ENCODE results near the gene CCDC127. TPM values are rescaled to one million over a fixed set of nuclear protein-coding genes. Genes with fewer than 3 reads are reported as not detected.

The CCDC127 gene
- total RNA-seq, 2 donors from 2014 or later, result 6.1 to 7.3 TPM

GRCh38 chr5:150746-151145, 67.2 kb downstream of the CCDC127 start:
- no peak overlapping the region for H3K27ac Mint-ChIP-seq
- peaks cover 14 to 20% of the 10 kb centered on the region in 2 donors for H3K9me3 Mint-ChIP-seq
- peaks cover 15 to 18% of the 10 kb centered on the region in 2 donors for H3K36me3 Mint-ChIP-seq
- ATAC-seq (no peak), DNase-seq (ENCODE audit: low spot score in 2 of 2) (no peak)

GRCh38 chr5:149745-150485, 68.0 kb downstream of the CCDC127 start:
- no peak for DNase-seq (ENCODE audit: low spot score in 2 of 2)
- Mint-ChIP-seq H3K27ac (no peak overlapping the region), H3K36me3 (peaks cover 15 to 18% of the 10 kb centered on the region in 2 donors), H3K9me3 (peaks cover 14 to 20% of the 10 kb centered on the region in 2 donors)
- ATAC-seq, result no peak

- ATAC-seq (no peak), DNase-seq (ENCODE audit: low spot score in 2 of 2) (no peak)
- H3K27ac Mint-ChIP-seq, result no peak overlapping the region
- peaks cover 14 to 20% of the 10 kb centered on the region in 2 donors for H3K9me3 Mint-ChIP-seq
- peaks cover 15 to 18% of the 10 kb centered on the region in 2 donors for H3K36me3 Mint-ChIP-seq
These were observed 70.2 kb downstream of the CCDC127 start for GRCh38 chr5:147751-148150.

Other genes starting within 250 kb of the CCDC127 start
- gene PLEKHG4B, start 126.0 kb downstream of the CCDC127 start, total RNA-seq, result under 1 TPM in 1 of 2 donors, not detected in 1; 0.47 TPM
- under 1 TPM in 1 of 2 donors, not detected in 1; 0.16 TPM for gene LRRC14B, start 26.7 kb downstream of the CCDC127 start, total RNA-seq
- 100 to 1,000 TPM; 156 to 198 TPM for gene SDHA, start 167 bp upstream of the CCDC127 start, total RNA-seq
- gene PDCD6, start 53.5 kb upstream of the CCDC127 start, total RNA-seq, result 10 to 100 TPM; 57.9 to 90.5 TPM
- 10 to 100 TPM; 38.3 to 43.8 TPM for gene AHRR, start 103.6 kb upstream of the CCDC127 start, total RNA-seq
- 100 to 1,000 TPM in 1 of 2 donors, 10 to 100 TPM in 1; 83.8 to 101 TPM for gene EXOC3, start 225.0 kb upstream of the CCDC127 start, total RNA-seq